Nephron (organoid): ENCODE measurements around the gene FAM117B.

Experiments
- H3K27ac Mint-ChIP-seq, 3 experiments: 2 replicates each; pipeline ENCODE4 v1.8.0; 2020; ENCODE audit warnings: mixed read lengths in 3 of 3, mild to moderate bottlenecking in 2 of 3, moderate library complexity in 1 of 3
- H3K27me3 Mint-ChIP-seq: 2 replicates; pipeline ENCODE4 v1.8.0; 2021; ENCODE audit warnings: low read depth, mild to moderate bottlenecking, moderate library complexity, mixed read lengths
- H3K36me3 Mint-ChIP-seq: 2 replicates; pipeline ENCODE4 v1.8.0; 2020; ENCODE audit warnings: low read depth, mixed read lengths
- H3K4me1 Mint-ChIP-seq: 2 replicates; pipeline ENCODE4 v1.8.0; 2020; ENCODE audit warnings: mixed read lengths
- H3K4me3 Mint-ChIP-seq, 3 experiments: 2 replicates each; pipeline ENCODE4 v1.8.0; 2020; ENCODE audit warnings: mild to moderate bottlenecking in 3 of 3, mixed read lengths in 3 of 3, moderate library complexity in 2 of 3
- H3K9me3 Mint-ChIP-seq: 2 replicates; pipeline ENCODE4 v1.8.0; 2020; ENCODE audit warnings: mixed read lengths
- CTCF ChIP-seq, 3 experiments: fragments of 200-600 bp; sonication (generic); IDR thresholded peaks; one replicate each; pipeline ENCODE4 v1.5.0; 2021; ENCODE audit warnings: antibody characterized with exemption in 3 of 3; ENCODE audit not compliant: unreplicated experiment in 3 of 3

FAM117B gene

GRCh38 chr2:202599911-202600310 lies 34.9 kb upstream of the FAM117B start:
- no peak for TF ChIP-seq CTCF (IDR thresholded peaks at IDR 0.05; ENCODE audit: unreplicated experiment in 3 of 3)
- no peaks in the 10 kb centered on the region for H3K4me1 Mint-ChIP-seq
- no peak overlapping the region for H3K27ac Mint-ChIP-seq
- H3K27me3 Mint-ChIP-seq, result no peaks in the 10 kb centered on the region
- no peaks in the 10 kb centered on the region for H3K36me3 Mint-ChIP-seq
- H3K9me3 Mint-ChIP-seq, result no peaks in the 10 kb centered on the region
- H3K4me3 Mint-ChIP-seq, result no peak overlapping the region

- no peak overlapping the region for H3K27ac Mint-ChIP-seq
- no peaks in the 10 kb centered on the region for H3K27me3 Mint-ChIP-seq
- no peaks in the 10 kb centered on the region for H3K36me3 Mint-ChIP-seq
- H3K4me1 Mint-ChIP-seq, result no peaks in the 10 kb centered on the region
- no peak for TF ChIP-seq CTCF (IDR thresholded peaks at IDR 0.05; ENCODE audit: unreplicated experiment in 3 of 3)
- no peaks in the 10 kb centered on the region for H3K9me3 Mint-ChIP-seq
- no peak overlapping the region for H3K4me3 Mint-ChIP-seq
These were observed 30.1 kb upstream of the FAM117B start for GRCh38 chr2:202604699-202605098.

- Mint-ChIP-seq H3K27ac (no peak overlapping the region), H3K9me3 (no peaks in the 10 kb centered on the region), H3K36me3 (no peaks in the 10 kb centered on the region), H3K4me3 (no peak overlapping the region), H3K4me1 (no peaks in the 10 kb centered on the region), H3K27me3 (no peaks in the 10 kb centered on the region)
- no peak for TF ChIP-seq CTCF (IDR thresholded peaks at IDR 0.05; ENCODE audit: unreplicated experiment in 3 of 3)
These were observed 29.6 kb upstream of the FAM117B start for GRCh38 chr2:202605174-202605573.

- Mint-ChIP-seq H3K4me3 (no peak overlapping the region), H3K36me3 (no peaks in the 10 kb centered on the region), H3K9me3 (no peaks in the 10 kb centered on the region), H3K27me3 (no peaks in the 10 kb centered on the region), H3K4me1 (no peaks in the 10 kb centered on the region), H3K27ac (no peak overlapping the region)
- TF ChIP-seq CTCF (IDR thresholded peaks at IDR 0.05; ENCODE audit: unreplicated experiment in 3 of 3), result no peak
These were observed 26.5 kb upstream of the FAM117B start for GRCh38 chr2:202608142-202608852.

GRCh38 chr2:202609381-202610145 lies 25.2 kb upstream of the FAM117B start:
- Mint-ChIP-seq H3K27me3 (no peaks in the 10 kb centered on the region), H3K4me1 (no peaks in the 10 kb centered on the region), H3K27ac (no peak overlapping the region), H3K9me3 (no peaks in the 10 kb centered on the region), H3K4me3 (no peak overlapping the region), H3K36me3 (no peaks in the 10 kb centered on the region)
- TF ChIP-seq CTCF (IDR thresholded peaks at IDR 0.05; ENCODE audit: unreplicated experiment in 3 of 3), result no peak
